CD4-positive, CD25-positive, alpha-beta regulatory T cell (primary cell): ENCODE data around the gene ZNF454. TPM values are rescaled to one million over a fixed set of nuclear protein-coding genes. Genes with fewer than 3 reads are reported as not detected.

ENCODE experiments used
- ATAC-seq, 2 donors: fragments of 150-1000 bp; cut with Tn5 transposase; one replicate each; pipeline ENCODE4 v1.10.0; 2021; ENCODE audit warnings: low read depth in 2 of 2, moderate number of reproducible peaks in 2 of 2, moderate library complexity in 1 of 2
- DNase-seq, 3 donors: peaks; one replicate each; pipeline versions ENCODE4 v3.0.0 to v3.0.0-alpha.2; 2012 to 2022; ENCODE audit warnings: mixed read lengths in 1 of 3
- H3K27ac ChIP-seq: one replicate; pipeline ENCODE4 v1.7.0; 2013; ENCODE audit warnings: mild to moderate bottlenecking, low read length; ENCODE audit not compliant: insufficient read depth, poor library complexity, severe bottlenecking
- H3K27me3 ChIP-seq: one replicate; pipeline ENCODE4 v1.7.0; 2013; ENCODE audit warnings: low read length; ENCODE audit not compliant: control insufficient read depth, insufficient read depth
- H3K36me3 ChIP-seq: one replicate; pipeline ENCODE4 v1.7.0; 2013; ENCODE audit warnings: mild to moderate bottlenecking, low read length, moderate library complexity; ENCODE audit not compliant: control insufficient read depth, insufficient read depth
- H3K4me1 ChIP-seq: 2 replicates; pipeline ENCODE4 v1.7.0; 2013; ENCODE audit warnings: mild to moderate bottlenecking, low read length; ENCODE audit not compliant: insufficient read depth, control insufficient read depth, poor library complexity, severe bottlenecking
- H3K4me3 ChIP-seq: one replicate; pipeline ENCODE4 v1.7.0; 2013; ENCODE audit warnings: low read depth, mild to moderate bottlenecking, low read length, moderate library complexity
- H3K9me3 ChIP-seq, 2 experiments: 1 replicate in 1 of 2; 2 replicates in 1 of 2; pipeline ENCODE4 v1.7.0; 2013; ENCODE audit warnings: low read length in 2 of 2, mild to moderate bottlenecking in 1 of 2, moderate library complexity in 1 of 2; ENCODE audit not compliant: control insufficient read depth in 2 of 2
- H3K27ac Mint-ChIP-seq, 3 donors: one replicate each; pipeline ENCODE4 v1.8.0; 2020 to 2022; ENCODE audit warnings: mild to moderate bottlenecking in 3 of 3, mixed read lengths in 3 of 3, moderate library complexity in 2 of 3
- H3K27me3 Mint-ChIP-seq: one replicate; pipeline ENCODE4 v1.8.0; 2022; ENCODE audit warnings: mild to moderate bottlenecking, mixed read lengths
- H3K36me3 Mint-ChIP-seq: one replicate; pipeline ENCODE4 v1.8.0; 2020; ENCODE audit warnings: mixed read lengths
- H3K4me1 Mint-ChIP-seq, 4 donors: one replicate each; pipeline ENCODE4 v1.8.0; 2020 to 2022; ENCODE audit warnings: mixed read lengths in 4 of 4, mild to moderate bottlenecking in 1 of 4
- H3K4me3 Mint-ChIP-seq, 4 donors: one replicate each; pipeline ENCODE4 v1.8.0; 2020 to 2022; ENCODE audit warnings: mild to moderate bottlenecking in 4 of 4, mixed read lengths in 4 of 4, moderate library complexity in 3 of 4
- H3K9me3 Mint-ChIP-seq, 7 donors: one replicate each; pipeline ENCODE4 v1.8.0; 2020 to 2022; ENCODE audit warnings: mixed read lengths in 7 of 7, mild to moderate bottlenecking in 3 of 7, moderate library complexity in 2 of 7
- polyA plus RNA-seq, 4 donors: library from polyadenylated mRNA; unstranded; fragments of 300-500 nt; fragmentation: Illumina TruSeq; gene quantifications; one replicate each; pipeline ENCODE4 v1.2.3, GENCODE V29; 2021
- total RNA-seq: library from RNA; stranded (reverse); gene quantifications from one replicate; pipeline ENCODE4 v1.2.3, GENCODE V29; 2022

ZNF454 gene
- total and polyA plus RNA-seq, 5 donors from 2014 or later: 0.17 TPM; not detected in 4

GRCh38 chr5:178965465-178966055, 24.6 kb downstream of the ZNF454 start:
- Mint-ChIP-seq H3K27me3 (no peaks in the 10 kb centered on the region), H3K9me3 (peaks cover 0 to 78% (median 24%) of the 10 kb centered on the region in 7 donors)

GRCh38 chr5:178981381-178981780, 40.4 kb downstream of the ZNF454 start:
- no peak overlapping the region for H3K27ac Mint-ChIP-seq
- H3K9me3 ChIP-seq: peaks cover 17 to 45% of the 10 kb centered on the region in 2 experiments
- no peak for ATAC-seq
- H3K4me3 Mint-ChIP-seq: no peak overlapping the region
- no peaks in the 10 kb centered on the region for H3K4me1 Mint-ChIP-seq
- no peaks in the 10 kb centered on the region for H3K36me3 ChIP-seq
- no peak overlapping the region for H3K4me3 ChIP-seq
- H3K9me3 Mint-ChIP-seq: peaks cover 0 to 43% (median 14%) of the 10 kb centered on the region in 7 donors
- no peaks in the 10 kb centered on the region for H3K36me3 Mint-ChIP-seq
- no peak overlapping the region for H3K27ac ChIP-seq
- no peaks in the 10 kb centered on the region for H3K27me3 Mint-ChIP-seq
- no peaks in the 10 kb centered on the region for H3K4me1 ChIP-seq
- no peak for DNase-seq
- no peaks in the 10 kb centered on the region for H3K27me3 ChIP-seq

More at GRCh38 chr5:178965465-178966055, 24.6 kb downstream of the ZNF454 start:
- H3K4me1 ChIP-seq: no peaks in the 10 kb centered on the region
- H3K4me3 ChIP-seq: no peak overlapping the region
- no peak overlapping the region for H3K27ac Mint-ChIP-seq
- no peaks in the 10 kb centered on the region for H3K36me3 ChIP-seq
- H3K4me1 Mint-ChIP-seq: peaks cover 0 to 2% (median 0%) of the 10 kb centered on the region in 4 donors
- no peaks in the 10 kb centered on the region for H3K27me3 ChIP-seq
- DNase-seq: no peak
- H3K36me3 Mint-ChIP-seq: peaks cover 9% of the 10 kb centered on the region
- H3K27ac ChIP-seq: no peak overlapping the region
- no peak overlapping the region for H3K4me3 Mint-ChIP-seq
- ATAC-seq: no peak
- peaks cover 56 to 78% of the 10 kb centered on the region in 2 experiments for H3K9me3 ChIP-seq

GRCh38 chr5:178982941-178983340, 41.9 kb downstream of the ZNF454 start:
- Histone ChIP-seq H3K4me1 (no peaks in the 10 kb centered on the region), H3K27ac (no peak overlapping the region), H3K9me3 (peaks cover 14 to 45% of the 10 kb centered on the region in 2 experiments), H3K4me3 (no peak overlapping the region), H3K27me3 (no peaks in the 10 kb centered on the region), H3K36me3 (no peaks in the 10 kb centered on the region)
- peaks cover 0 to 42% (median 12%) of the 10 kb centered on the region in 7 donors for H3K9me3 Mint-ChIP-seq
- H3K4me3 Mint-ChIP-seq: no peak overlapping the region
- DNase-seq (no peak), ATAC-seq (no peak)
- H3K36me3 Mint-ChIP-seq: no peaks in the 10 kb centered on the region
- no peaks in the 10 kb centered on the region for H3K27me3 Mint-ChIP-seq
- no peak overlapping the region for H3K27ac Mint-ChIP-seq
- no peaks in the 10 kb centered on the region for H3K4me1 Mint-ChIP-seq

- Mint-ChIP-seq H3K4me1 (no peaks in the 10 kb centered on the region), H3K27me3 (no peaks in the 10 kb centered on the region), H3K4me3 (no peak overlapping the region), H3K36me3 (no peaks in the 10 kb centered on the region), H3K9me3 (peaks cover 0 to 44% (median 6%) of the 10 kb centered on the region in 7 donors), H3K27ac (no peak overlapping the region)
- Histone ChIP-seq H3K27me3 (no peaks in the 10 kb centered on the region), H3K9me3 (peaks cover 11 to 43% of the 10 kb centered on the region in 2 experiments), H3K36me3 (no peaks in the 10 kb centered on the region), H3K27ac (no peak overlapping the region), H3K4me1 (no peaks in the 10 kb centered on the region), H3K4me3 (no peak overlapping the region)
- no peak for DNase-seq
- no peak for ATAC-seq
Observed at GRCh38 chr5:178983728-178984127, 42.7 kb downstream of the ZNF454 start.

- Mint-ChIP-seq H3K36me3 (no peaks in the 10 kb centered on the region), H3K9me3 (peaks cover 0 to 42% (median 4%) of the 10 kb centered on the region in 7 donors), H3K27me3 (no peaks in the 10 kb centered on the region), H3K4me3 (no peak overlapping the region), H3K4me1 (no peaks in the 10 kb centered on the region), H3K27ac (no peak overlapping the region)
- Histone ChIP-seq H3K4me3 (no peak overlapping the region), H3K27ac (no peak overlapping the region), H3K27me3 (no peaks in the 10 kb centered on the region), H3K4me1 (no peaks in the 10 kb centered on the region), H3K9me3 (peaks cover 6 to 36% of the 10 kb centered on the region in 2 experiments), H3K36me3 (no peaks in the 10 kb centered on the region)
- ATAC-seq (no peak), DNase-seq (no peak)
Observed at GRCh38 chr5:178984145-178985072, 43.4 kb downstream of the ZNF454 start.

- Histone ChIP-seq H3K4me3 (no peak overlapping the region), H3K36me3 (no peaks in the 10 kb centered on the region), H3K27me3 (no peaks in the 10 kb centered on the region), H3K9me3 (peaks cover 3 to 38% of the 10 kb centered on the region in 2 experiments), H3K27ac (no peak overlapping the region), H3K4me1 (no peaks in the 10 kb centered on the region)
- no peak overlapping the region for H3K27ac Mint-ChIP-seq
- no peaks in the 10 kb centered on the region for H3K36me3 Mint-ChIP-seq
- no peaks in the 10 kb centered on the region for H3K4me1 Mint-ChIP-seq
- peaks cover 0 to 28% (median 3%) of the 10 kb centered on the region in 7 donors for H3K9me3 Mint-ChIP-seq
- no peak overlapping the region for H3K4me3 Mint-ChIP-seq
- DNase-seq (no peak), ATAC-seq (no peak)
- H3K27me3 Mint-ChIP-seq: no peaks in the 10 kb centered on the region
Observed at GRCh38 chr5:178986326-178986960, 45.4 kb downstream of the ZNF454 start.

GRCh38 chr5:178988436-178989220, 47.6 kb downstream of the ZNF454 start:
- Mint-ChIP-seq H3K27ac (no peak overlapping the region), H3K9me3 (peaks cover 0 to 18% (median 3%) of the 10 kb centered on the region in 7 donors), H3K4me3 (no peak overlapping the region), H3K4me1 (peaks cover 0 to 1% (median 0%) of the 10 kb centered on the region in 4 donors), H3K27me3 (peaks cover 4% of the 10 kb centered on the region), H3K36me3 (no peaks in the 10 kb centered on the region)
- DNase-seq: no peak
- Histone ChIP-seq H3K27me3 (no peaks in the 10 kb centered on the region), H3K4me3 (no peak overlapping the region), H3K36me3 (no peaks in the 10 kb centered on the region), H3K27ac (no peak overlapping the region), H3K9me3 (peaks cover 3 to 28% of the 10 kb centered on the region in 2 experiments), H3K4me1 (no peaks in the 10 kb centered on the region)
- no peak for ATAC-seq
